ENCODE results near the gene ZNF496.

Gene ZNF496

GRCh38 chr1:247345881-247346280 is 14.2 kb upstream of the ZNF496 start:
- TF ChIP-seq CTCF (IDR thresholded peaks at IDR 0.05) = no peak

GRCh38 chr1:247343801-247344200 is 12.1 kb upstream of the ZNF496 start:
- TF ChIP-seq CTCF (IDR thresholded peaks at IDR 0.05) = no peak

- TF ChIP-seq CTCF (IDR thresholded peaks at IDR 0.05) = no peak
Measured at GRCh38 chr1:247338723-247339275, 7.1 kb upstream of the ZNF496 start.

GRCh38 chr1:247337961-247338360 is 6.3 kb upstream of the ZNF496 start:
- TF ChIP-seq CTCF (IDR thresholded peaks at IDR 0.05) = no peak

GRCh38 chr1:247337250-247337746 is 5.6 kb upstream of the ZNF496 start:
- no peak for TF ChIP-seq CTCF (IDR thresholded peaks at IDR 0.05)

GRCh38 chr1:247336390-247336789 is 4.7 kb upstream of the ZNF496 start:
- TF ChIP-seq CTCF (IDR thresholded peaks at IDR 0.05) = no peak

GRCh38 chr1:247335882-247336281 is 4.2 kb upstream of the ZNF496 start:
- no peak for TF ChIP-seq CTCF (IDR thresholded peaks at IDR 0.05)

All from LNCAP (cell line).